ENCODE results near the gene ATP5MC2. TPM values are rescaled to one million over a fixed set of nuclear protein-coding genes. Genes with fewer than 3 reads are reported as not detected.
"Not testable (repeated sequence)": the region's sequence is repeated elsewhere in the genome, so short reads cannot be mapped to it uniquely, and the experiment has no call there.

The ATP5MC2 gene
- total RNA-seq, 1 donor from 2014 or later, result 596 TPM

GRCh38 chr12:53683494-53683893 lies 7.6 kb upstream of the ATP5MC2 start:
- Mint-ChIP-seq H3K36me3 (ENCODE audit: low read depth) (no peaks in the 10 kb centered on the region), H3K27ac (ENCODE audit: unreplicated experiment) (no peak overlapping the region)
- TF ChIP-seq CTCF (conservative IDR thresholded peaks at IDR 0.05), result no peak

GRCh38 chr12:53680061-53680460 lies 4.2 kb upstream of the ATP5MC2 start:
- H3K4me3 Mint-ChIP-seq; H3K27me3 Mint-ChIP-seq (ENCODE audit: low read depth); H3K36me3 Mint-ChIP-seq (ENCODE audit: low read depth); DNase-seq (ENCODE audit: low read depth, low spot score); H3K27ac Mint-ChIP-seq (ENCODE audit: unreplicated experiment); H3K9me3 Mint-ChIP-seq: not testable (repeated sequence)
- peaks cover 36% of the 10 kb centered on the region for H3K4me1 Mint-ChIP-seq

More at GRCh38 chr12:53683494-53683893, 7.6 kb upstream of the ATP5MC2 start:
- no peak for DNase-seq (ENCODE audit: low read depth, low spot score)
- Mint-ChIP-seq H3K4me1 (peaks cover 7% of the 10 kb centered on the region), H3K4me3 (no peak overlapping the region), H3K27me3 (ENCODE audit: low read depth) (peaks cover 4% of the 10 kb centered on the region), H3K9me3 (no peaks in the 10 kb centered on the region)

GRCh38 chr12:53677800-53678148 lies 1.9 kb upstream of the ATP5MC2 start:
- peaks cover 3% of the 10 kb centered on the region for H3K36me3 Mint-ChIP-seq (ENCODE audit: low read depth)
- peaks cover 4% of the 10 kb centered on the region for H3K27me3 Mint-ChIP-seq (ENCODE audit: low read depth)
- peak overlapping the region; percentile 88 for H3K27ac Mint-ChIP-seq (ENCODE audit: unreplicated experiment)
- peak overlapping the region; percentile 82 for H3K4me3 Mint-ChIP-seq
- H3K4me1 Mint-ChIP-seq, result peaks cover 48% of the 10 kb centered on the region
- no peak for TF ChIP-seq CTCF (conservative IDR thresholded peaks at IDR 0.05)
- no peak for DNase-seq (ENCODE audit: low read depth, low spot score)
- no peaks in the 10 kb centered on the region for H3K9me3 Mint-ChIP-seq

DNA sequence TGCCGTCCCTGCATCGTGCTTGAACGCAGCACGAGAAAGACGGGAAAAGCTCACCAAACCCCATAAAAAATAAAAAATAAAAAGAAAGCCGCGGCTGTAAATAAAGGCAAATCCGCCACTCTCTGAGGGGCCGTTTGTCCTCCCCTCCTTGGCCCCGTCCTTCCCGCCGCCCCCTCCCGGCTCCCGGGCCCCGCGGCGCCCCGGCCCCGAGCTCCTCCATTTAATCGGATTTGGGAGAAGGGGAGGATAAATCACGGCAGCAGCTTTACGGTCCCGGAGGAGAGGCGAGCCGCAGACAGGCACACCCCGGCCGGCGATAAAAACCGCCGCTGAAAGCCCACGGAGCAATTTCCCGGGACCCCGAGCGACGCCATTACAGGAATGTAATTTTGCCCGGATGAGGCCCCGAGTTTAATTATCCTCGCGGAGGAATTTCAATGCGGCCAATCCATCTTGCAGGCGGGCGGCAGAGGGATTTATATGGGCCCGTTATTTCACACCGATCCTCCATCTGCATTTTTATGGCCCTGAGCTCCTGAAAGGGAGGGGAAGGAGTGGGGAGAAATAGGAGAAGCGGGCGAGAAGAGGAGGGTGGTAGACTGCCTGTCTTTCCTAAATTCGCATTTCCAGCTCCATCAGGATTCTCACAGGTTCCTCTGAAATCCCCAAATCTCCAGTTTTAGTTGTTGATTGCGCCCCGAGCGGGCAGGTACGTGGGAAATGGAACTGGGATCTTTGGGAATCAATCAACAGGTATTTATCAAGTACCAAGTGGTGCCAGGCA lies 1.3 kb upstream of the ATP5MC2 start:
- no peaks in the 10 kb centered on the region for H3K9me3 Mint-ChIP-seq
- H3K27me3 Mint-ChIP-seq (ENCODE audit: low read depth), result peaks cover 4% of the 10 kb centered on the region
- peak overlapping the region; percentile 97 for H3K27ac Mint-ChIP-seq (ENCODE audit: unreplicated experiment)
- H3K36me3 Mint-ChIP-seq (ENCODE audit: low read depth), result peaks cover 3% of the 10 kb centered on the region
- DNase-seq (ENCODE audit: low read depth, low spot score), result peak; percentile 27
- H3K4me3 Mint-ChIP-seq, result peak overlapping the region; percentile 98
- TF ChIP-seq CTCF (conservative IDR thresholded peaks at IDR 0.05), result no peak
- H3K4me1 Mint-ChIP-seq, result peaks cover 48% of the 10 kb centered on the region

GRCh38 chr12:53676656-53677015 lies 753 bp upstream of the ATP5MC2 start:
- H3K9me3 Mint-ChIP-seq, result no peaks in the 10 kb centered on the region
- no peak for TF ChIP-seq CTCF (conservative IDR thresholded peaks at IDR 0.05)
- peak overlapping the region; percentile 98 for H3K4me3 Mint-ChIP-seq
- peak; percentile 32 for DNase-seq (ENCODE audit: low read depth, low spot score)
- peaks cover 4% of the 10 kb centered on the region for H3K27me3 Mint-ChIP-seq (ENCODE audit: low read depth)
- peaks cover 48% of the 10 kb centered on the region for H3K4me1 Mint-ChIP-seq
- H3K36me3 Mint-ChIP-seq (ENCODE audit: low read depth), result peaks cover 4% of the 10 kb centered on the region
- H3K27ac Mint-ChIP-seq (ENCODE audit: unreplicated experiment), result peak overlapping the region; percentile 97

DNA sequence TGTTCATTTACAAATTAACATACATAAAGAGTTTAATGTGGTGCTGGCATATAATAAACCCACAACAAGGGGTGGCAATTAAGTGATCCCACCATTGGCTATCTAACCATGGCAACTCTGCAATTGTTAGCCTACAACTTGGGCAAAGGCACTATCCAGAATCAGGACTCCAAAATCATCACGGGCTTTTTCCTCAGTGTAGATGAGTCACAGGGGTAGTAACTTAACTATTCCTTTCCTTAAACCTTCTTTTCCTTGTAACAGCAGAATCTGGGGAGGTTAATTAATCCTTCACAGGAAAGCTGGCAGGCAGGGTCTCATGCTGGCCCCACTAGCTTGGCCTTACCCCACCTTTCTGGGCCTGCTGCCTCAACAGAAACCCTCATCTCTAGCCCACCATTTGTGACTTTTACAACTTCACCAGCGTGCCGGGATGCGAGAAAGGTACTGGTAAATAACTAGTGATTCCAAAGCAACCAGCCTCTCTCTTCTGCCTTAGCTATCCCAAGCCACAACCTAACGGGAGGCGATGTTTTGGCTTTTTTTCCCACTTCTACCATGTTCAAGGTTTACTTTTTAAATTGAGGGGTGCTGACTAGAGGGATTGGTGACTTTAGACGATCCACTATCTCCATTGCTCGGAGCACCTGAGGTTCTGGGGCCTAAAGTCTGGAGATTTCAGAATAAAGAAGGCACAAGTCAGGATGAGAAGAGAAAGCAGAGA lies 744 bp downstream of the ATP5MC2 start:
- no peak for DNase-seq (ENCODE audit: low read depth, low spot score)

More for the DNA sequence above, 744 bp downstream of the ATP5MC2 start:
- peaks cover 53% of the 10 kb centered on the region for H3K4me1 Mint-ChIP-seq
- no peaks in the 10 kb centered on the region for H3K9me3 Mint-ChIP-seq
- peaks cover 10% of the 10 kb centered on the region for H3K36me3 Mint-ChIP-seq (ENCODE audit: low read depth)
- peak overlapping the region; percentile 99 for H3K27ac Mint-ChIP-seq (ENCODE audit: unreplicated experiment)
- H3K27me3 Mint-ChIP-seq (ENCODE audit: low read depth), result peaks cover 4% of the 10 kb centered on the region
- H3K4me3 Mint-ChIP-seq, result peak overlapping the region; percentile 98
- no peak for TF ChIP-seq CTCF (conservative IDR thresholded peaks at IDR 0.05)

All from neural crest cell (in vitro differentiated cells).